SK-N-SH (cell line): ENCODE results near the gene MT1E. TPM values are rescaled to one million over a fixed set of nuclear protein-coding genes. Genes with fewer than 3 reads are reported as not detected.

ENCODE experiments used
- CTCF ChIA-PET: fragments of 300-600, 350-600 bp; formaldehyde crosslinking; extraction: SDS; loops from one replicate; lab custom pipeline; 2021; lab: Yijun Ruan, JAX
- POLR2A ChIA-PET: fragments of 350-600 bp; sonication (Branson Sonifier 250); formaldehyde crosslinking; extraction: SDS; loops from one replicate; lab custom pipeline; 2020; ENCODE audit warnings: antibody characterized with exemption, inconsistent platforms; lab: Yijun Ruan, JAX
- DNase-seq: peaks from one replicate; pipeline ENCODE4 v3.0.0; 2012
- H2AFZ ChIP-seq: fragments of 200-600 bp; sonication (generic); 2 replicates; pipeline ENCODE4 v1.8.1; 2016; ENCODE audit warnings: antibody characterized with exemption, mild to moderate bottlenecking, low read depth
- H3F3A ChIP-seq: fragments of 200-600 bp; sonication (generic); replicated peaks from 2 replicates; pipeline ENCODE3; 2016; ENCODE audit warnings: antibody characterized with exemption, mild to moderate bottlenecking; ENCODE audit not compliant: insufficient read depth
- H3K27ac ChIP-seq, 2 experiments: fragments of 200-500 bp in 1 of 2; fragments of 200-600 bp in 1 of 2; sonication (Bioruptor generic) in 1 of 2; sonication (generic), shearing (Covaris generic) in 1 of 2; 2 replicates each; pipeline versions ENCODE4 v1.5.1 to v1.6.1; 2014 to 2016; ENCODE audit warnings: low read depth in 2 of 2, inconsistent platforms in 1 of 2, low read length in 1 of 2, mild to moderate bottlenecking in 1 of 2, mixed read lengths in 1 of 2
- H3K27me3 ChIP-seq: fragments of 200-600 bp; sonication (generic), shearing (Covaris generic); 2 replicates; pipeline ENCODE4 v1.6.1; 2016; ENCODE audit warnings: mixed run types; ENCODE audit not compliant: insufficient read depth
- H3K36me3 ChIP-seq, 2 experiments: fragments of 200-500 bp in 1 of 2; fragments of 200-600 bp in 1 of 2; sonication (Bioruptor generic) in 1 of 2; sonication (generic) in 1 of 2; replicated peaks in 1 of 2; 2 replicates each; pipeline versions ENCODE3 to v1.5.1; 2014 to 2016; ENCODE audit warnings: low read length in 1 of 2, mild to moderate bottlenecking in 1 of 2; ENCODE audit not compliant: insufficient read depth in 2 of 2, control insufficient read depth in 1 of 2
- H3K4me1 ChIP-seq, 2 experiments: fragments of 200-500 bp in 1 of 2; fragments of 200-600 bp in 1 of 2; sonication (Bioruptor generic) in 1 of 2; sonication (generic), shearing (Covaris generic) in 1 of 2; 2 replicates each; pipeline versions ENCODE4 v1.5.1 to v1.6.1; 2014 to 2016; ENCODE audit warnings: low read depth in 1 of 2, low read length in 1 of 2, mixed run types in 1 of 2; ENCODE audit not compliant: insufficient read depth in 2 of 2, control insufficient read depth in 1 of 2
- H3K4me2 ChIP-seq: fragments of 200-600 bp; sonication (generic), shearing (Covaris generic); 2 replicates; pipeline ENCODE4 v1.6.1; 2017; ENCODE audit warnings: mixed run types
- H3K4me3 ChIP-seq, 2 experiments: fragments of 200-500 bp in 1 of 2; fragments of 200-600 bp in 1 of 2; sonication (Bioruptor generic) in 1 of 2; sonication (generic), shearing (Covaris generic) in 1 of 2; 2 replicates each; pipeline versions ENCODE4 v1.5.1 to v1.8.1; 2014 to 2016; ENCODE audit warnings: low read depth in 2 of 2, inconsistent platforms in 1 of 2, low read length in 1 of 2, mild to moderate bottlenecking in 1 of 2, mixed read lengths in 1 of 2, moderate library complexity in 1 of 2
- H3K79me2 ChIP-seq: fragments of 200-600 bp; sonication (generic); 2 replicates; pipeline ENCODE4 v1.8.1; 2017; ENCODE audit warnings: mild to moderate bottlenecking; ENCODE audit not compliant: insufficient read depth
- H3K9ac ChIP-seq: fragments of 200-600 bp; sonication (generic); 2 replicates; pipeline ENCODE4 v1.6.1; 2017; ENCODE audit warnings: mixed run types
- H3K9me2 ChIP-seq: fragments of 200-600 bp; sonication (generic); 2 replicates; pipeline ENCODE4 v1.6.1; 2017; ENCODE audit warnings: mixed run types
- H3K9me3 ChIP-seq: fragments of 200-600 bp; sonication (generic); 2 replicates; pipeline ENCODE4 v1.6.1; 2017; ENCODE audit warnings: mixed run types, mild to moderate bottlenecking, moderate library complexity
- H4K20me1 ChIP-seq: fragments of 200-600 bp; sonication (generic); 2 replicates; pipeline ENCODE4 v1.6.1; 2017; ENCODE audit warnings: mild to moderate bottlenecking, mixed run types; ENCODE audit not compliant: insufficient read depth
- CHD2 ChIP-seq: fragments of 150-350 bp; IDR thresholded peaks from 2 replicates; pipeline ENCODE4 v1.6.1; 2018; ENCODE audit warnings: low read length; ENCODE audit not compliant: partially characterized antibody
- ELF1 ChIP-seq: IDR thresholded peaks from 2 replicates; pipeline ENCODE4 v1.4.0; 2012
- EP300 ChIP-seq, 2 experiments: IDR thresholded peaks; 2 replicates each; pipeline versions ENCODE4 v1.4.0 to v1.6.1; 2012; ENCODE audit warnings: borderline replicate concordance in 1 of 2, low read depth in 1 of 2, low read length in 1 of 2
- EZH2phosphoT487 ChIP-seq: fragments of 200-600 bp; sonication (generic); IDR thresholded peaks from 2 replicates; pipeline ENCODE4 v1.6.1; 2017; ENCODE audit warnings: low read depth, mixed run types, mild to moderate bottlenecking, antibody characterized with exemption, moderate library complexity, borderline replicate concordance
- FOSL2 ChIP-seq: IDR thresholded peaks from 2 replicates; pipeline ENCODE4 v1.4.0; 2012; ENCODE audit warnings: low read depth, mild to moderate bottlenecking, moderate library complexity, borderline replicate concordance
- FOXJ3 ChIP-seq: sonication (generic); formaldehyde crosslinking; IDR thresholded peaks from 2 replicates; pipeline ENCODE4 v1.5.1; 2020; ENCODE audit warnings: mild to moderate bottlenecking, missing genetic modification reagents
- GABPA ChIP-seq: IDR thresholded peaks from 2 replicates; pipeline ENCODE4 v1.4.0; 2012; ENCODE audit warnings: low read depth, mild to moderate bottlenecking
- JUND ChIP-seq: IDR thresholded peaks from 2 replicates; pipeline ENCODE4 v1.4.0; 2012
- NRF1 ChIP-seq: IDR thresholded peaks from 2 replicates; pipeline ENCODE4 v1.6.1; 2012; ENCODE audit warnings: low read depth, mild to moderate bottlenecking, low read length
- POLR2AphosphoS5 ChIP-seq: IDR thresholded peaks from 2 replicates; pipeline ENCODE4 v1.6.1; 2012; ENCODE audit warnings: low read depth, low read length
- RAD21 ChIP-seq: IDR thresholded peaks from 2 replicates; pipeline ENCODE4 v1.6.1; 2012; ENCODE audit warnings: mild to moderate bottlenecking, low read length
- RFX5 ChIP-seq: IDR thresholded peaks from 2 replicates; pipeline ENCODE4 v1.6.1; 2012; ENCODE audit warnings: mild to moderate bottlenecking, improper control_type of control experiment, low read length
- SIN3A ChIP-seq: IDR thresholded peaks from 2 replicates; pipeline ENCODE4 v1.6.1; 2012; ENCODE audit warnings: low read depth, mild to moderate bottlenecking, low read length, moderate library complexity, borderline replicate concordance
- TAF1 ChIP-seq: IDR thresholded peaks from 2 replicates; pipeline ENCODE4 v1.6.1; 2012; ENCODE audit warnings: low read depth, mild to moderate bottlenecking, low read length, moderate library complexity, borderline replicate concordance
- TEAD4 ChIP-seq: IDR thresholded peaks from 2 replicates; pipeline ENCODE4 v1.4.0; 2012; ENCODE audit warnings: mild to moderate bottlenecking, borderline replicate concordance; ENCODE audit not compliant: insufficient read depth
- YY1 ChIP-seq: IDR thresholded peaks from 2 replicates; pipeline ENCODE4 v1.4.0; 2012; ENCODE audit warnings: low read depth, mild to moderate bottlenecking
- WGBS: methylation state at CpG from one replicate; pipeline ENCODE4 v1.1.6; 2017; ENCODE audit warnings: low lambda C conversion rate; 5-methylcytosine and 5-hydroxymethylcytosine counted together
- polyA plus RNA-seq, 3 experiments: library from polyadenylated mRNA; depleted of rRNA; stranded (reverse); fragments of >200 nt; gene quantifications; 2 replicates each; pipeline ENCODE4 v1.2.3, GENCODE V29; 2012
- TF ChIP-seq, protein P1 (sequence below): fragments of 150-350 bp; IDR thresholded peaks from 2 replicates; pipeline ENCODE4 v1.6.1; 2017; ENCODE audit warnings: antibody characterized with exemption, low read length, low read depth, borderline replicate concordance
- TF ChIP-seq, protein P2 (sequence below): IDR thresholded peaks from 2 replicates; pipeline ENCODE4 v1.4.0; 2012; ENCODE audit warnings: low read depth, borderline replicate concordance
- TF ChIP-seq, protein P3 (sequence below): IDR thresholded peaks from 2 replicates; pipeline ENCODE4 v1.6.1; 2012; ENCODE audit warnings: mild to moderate bottlenecking, low read depth, low read length, moderate library complexity
- TF ChIP-seq, protein P4 (sequence below): fragments of 150-350 bp; IDR thresholded peaks from 2 replicates; pipeline ENCODE4 v1.6.1; 2016; ENCODE audit warnings: mild to moderate bottlenecking, low read depth, low read length
- TF ChIP-seq, protein P5 (sequence below): IDR thresholded peaks from 2 replicates; pipeline ENCODE4; 2012

The MT1E gene
- polyA plus RNA-seq, 1 of the 3 experiments (the other 2 are of a cell fraction), result 205 TPM

DNA sequence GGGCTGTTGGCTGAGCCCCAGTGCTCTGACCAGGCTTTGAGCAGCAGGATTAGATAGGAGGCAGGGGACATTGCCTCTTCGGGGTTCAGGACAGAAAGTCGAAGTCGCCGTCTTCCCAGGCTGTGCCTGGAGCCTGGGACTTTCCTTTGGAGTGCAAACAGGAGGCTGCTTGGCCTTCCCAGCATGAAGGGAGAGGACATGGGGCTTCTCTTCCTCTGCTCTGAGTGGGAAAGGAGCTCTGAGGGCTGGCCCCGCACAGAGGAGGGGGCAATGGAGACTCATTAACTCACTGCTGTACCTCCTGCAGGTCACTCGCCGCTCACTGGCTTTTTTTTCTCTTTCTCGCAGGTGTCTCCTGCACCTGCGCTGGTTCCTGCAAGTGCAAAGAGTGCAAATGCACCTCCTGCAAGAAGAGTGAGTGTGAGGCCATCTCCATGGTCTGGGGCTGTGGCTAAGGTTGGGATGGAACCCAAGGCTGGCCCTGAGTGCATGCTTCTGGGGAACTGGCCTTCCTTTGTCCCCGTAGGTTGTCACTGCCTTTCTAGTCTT lies 32.8 kb downstream of the MT1E start (continued):
- TF ChIP-seq SIN3A (no peak), GABPA (no peak), RAD21 (no peak), NRF1 (no peak), JUND (no peak), FOXJ3 (CRISPR knock-in tag) (no peak), POLR2AphosphoS5 (no peak), RFX5 (no peak)
- TF ChIP-seq, protein P1, sequence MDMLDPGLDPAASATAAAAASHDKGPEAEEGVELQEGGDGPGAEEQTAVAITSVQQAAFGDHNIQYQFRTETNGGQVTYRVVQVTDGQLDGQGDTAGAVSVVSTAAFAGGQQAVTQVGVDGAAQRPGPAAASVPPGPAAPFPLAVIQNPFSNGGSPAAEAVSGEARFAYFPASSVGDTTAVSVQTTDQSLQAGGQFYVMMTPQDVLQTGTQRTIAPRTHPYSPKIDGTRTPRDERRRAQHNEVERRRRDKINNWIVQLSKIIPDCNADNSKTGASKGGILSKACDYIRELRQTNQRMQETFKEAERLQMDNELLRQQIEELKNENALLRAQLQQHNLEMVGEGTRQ, result no peak

DNA sequence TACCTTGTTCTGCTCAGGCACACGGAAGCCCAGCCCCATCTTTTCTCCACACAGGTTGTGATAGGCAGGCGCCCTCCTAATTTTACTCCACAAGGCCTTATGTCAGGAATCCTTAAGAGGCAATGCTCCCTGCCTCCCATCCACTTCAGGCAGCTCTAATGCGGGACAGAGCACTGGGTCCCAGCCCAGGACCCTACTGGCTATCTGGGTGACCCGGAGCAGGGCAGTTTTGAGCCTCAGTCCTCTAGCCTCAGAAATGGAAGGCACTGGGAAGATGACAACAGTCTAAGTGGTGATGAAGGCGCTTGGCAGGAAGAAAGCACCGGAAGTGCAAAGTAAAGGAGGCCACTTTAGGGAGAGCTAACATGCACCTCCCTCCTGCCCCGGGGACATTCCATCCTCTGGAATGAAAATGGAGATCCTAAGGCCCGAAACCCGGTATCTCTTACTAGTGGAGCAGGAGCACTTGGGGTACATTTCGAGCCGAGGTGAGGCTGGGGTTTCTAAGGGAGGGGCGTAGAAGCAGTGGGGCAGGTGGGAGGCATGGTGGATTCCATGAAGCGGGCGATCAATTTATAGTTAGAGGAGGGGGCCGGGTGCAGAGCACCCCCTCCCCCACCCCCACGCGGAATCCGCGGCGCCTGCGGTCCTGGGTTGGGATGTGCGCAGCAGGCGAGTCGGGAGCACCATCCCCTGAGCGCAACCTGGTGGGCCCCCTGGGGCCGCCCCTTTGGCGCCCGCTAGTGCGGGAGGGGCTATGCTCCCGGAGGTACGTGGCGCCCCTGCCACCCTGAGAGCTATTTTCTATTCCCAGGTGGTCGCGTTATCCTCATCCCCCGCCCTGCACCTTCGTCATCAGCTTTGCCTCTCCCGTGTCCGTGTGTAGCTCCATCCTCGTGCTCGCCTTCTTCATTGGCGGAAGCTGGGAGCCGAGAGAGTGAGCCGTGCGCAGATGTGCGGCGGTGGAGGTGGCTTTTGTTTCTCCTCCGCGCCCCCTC lies 37.1 kb downstream of the MT1E start:
- WGBS, result 67% methylated on average over 36 of the region's 48 CpGs
- Histone ChIP-seq H3K27me3 (peaks cover 29% of the 10 kb centered on the region; the same call in 1 of the 2 replicates), H3K79me2 (no peaks in the 10 kb centered on the region), H3K9me3 (no peaks in the 10 kb centered on the region), H3K4me2 (no peak overlapping the region), H2AFZ (no peak overlapping the region), H3F3A (no peaks in the 10 kb centered on the region), H4K20me1 (no peaks in the 10 kb centered on the region), H3K4me1 (peaks cover 0 to 6% of the 10 kb centered on the region in 2 experiments; a peak in 1 of 4 replicates), H3K4me3 (no peak overlapping the region), H3K27ac (no peak overlapping the region), H3K9me2 (no peaks in the 10 kb centered on the region), H3K36me3 (no peaks in the 10 kb centered on the region), H3K9ac (no peak overlapping the region)
- no peak for DNase-seq
- ChIA-PET CTCF (interaction anchor here (2.2 kb wide), 1 partner anchor 62 kb away, joined by 5 read pairs; no protein-coding TSS in a partner anchor), POLR2A (no interaction called here)
- TF ChIP-seq, protein P2, sequence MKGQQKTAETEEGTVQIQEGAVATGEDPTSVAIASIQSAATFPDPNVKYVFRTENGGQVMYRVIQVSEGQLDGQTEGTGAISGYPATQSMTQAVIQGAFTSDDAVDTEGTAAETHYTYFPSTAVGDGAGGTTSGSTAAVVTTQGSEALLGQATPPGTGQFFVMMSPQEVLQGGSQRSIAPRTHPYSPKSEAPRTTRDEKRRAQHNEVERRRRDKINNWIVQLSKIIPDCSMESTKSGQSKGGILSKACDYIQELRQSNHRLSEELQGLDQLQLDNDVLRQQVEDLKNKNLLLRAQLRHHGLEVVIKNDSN, result no peak
- TF ChIP-seq FOSL2 (no peak), CHD2 (no peak), EP300 (IDR thresholded peaks at IDR 0.05; ENCODE audit: borderline replicate concordance in 1 of 2, low read depth in 1 of 2, low read length in 1 of 2) (no peak), YY1 (no peak), EZH2phosphoT487 (no peak), SIN3A (no peak), TEAD4 (no peak), TAF1 (no peak), ELF1 (no peak)
- TF ChIP-seq, protein P3, sequence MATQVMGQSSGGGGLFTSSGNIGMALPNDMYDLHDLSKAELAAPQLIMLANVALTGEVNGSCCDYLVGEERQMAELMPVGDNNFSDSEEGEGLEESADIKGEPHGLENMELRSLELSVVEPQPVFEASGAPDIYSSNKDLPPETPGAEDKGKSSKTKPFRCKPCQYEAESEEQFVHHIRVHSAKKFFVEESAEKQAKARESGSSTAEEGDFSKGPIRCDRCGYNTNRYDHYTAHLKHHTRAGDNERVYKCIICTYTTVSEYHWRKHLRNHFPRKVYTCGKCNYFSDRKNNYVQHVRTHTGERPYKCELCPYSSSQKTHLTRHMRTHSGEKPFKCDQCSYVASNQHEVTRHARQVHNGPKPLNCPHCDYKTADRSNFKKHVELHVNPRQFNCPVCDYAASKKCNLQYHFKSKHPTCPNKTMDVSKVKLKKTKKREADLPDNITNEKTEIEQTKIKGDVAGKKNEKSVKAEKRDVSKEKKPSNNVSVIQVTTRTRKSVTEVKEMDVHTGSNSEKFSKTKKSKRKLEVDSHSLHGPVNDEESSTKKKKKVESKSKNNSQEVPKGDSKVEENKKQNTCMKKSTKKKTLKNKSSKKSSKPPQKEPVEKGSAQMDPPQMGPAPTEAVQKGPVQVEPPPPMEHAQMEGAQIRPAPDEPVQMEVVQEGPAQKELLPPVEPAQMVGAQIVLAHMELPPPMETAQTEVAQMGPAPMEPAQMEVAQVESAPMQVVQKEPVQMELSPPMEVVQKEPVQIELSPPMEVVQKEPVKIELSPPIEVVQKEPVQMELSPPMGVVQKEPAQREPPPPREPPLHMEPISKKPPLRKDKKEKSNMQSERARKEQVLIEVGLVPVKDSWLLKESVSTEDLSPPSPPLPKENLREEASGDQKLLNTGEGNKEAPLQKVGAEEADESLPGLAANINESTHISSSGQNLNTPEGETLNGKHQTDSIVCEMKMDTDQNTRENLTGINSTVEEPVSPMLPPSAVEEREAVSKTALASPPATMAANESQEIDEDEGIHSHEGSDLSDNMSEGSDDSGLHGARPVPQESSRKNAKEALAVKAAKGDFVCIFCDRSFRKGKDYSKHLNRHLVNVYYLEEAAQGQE, result no peak
- TF ChIP-seq, protein P4, sequence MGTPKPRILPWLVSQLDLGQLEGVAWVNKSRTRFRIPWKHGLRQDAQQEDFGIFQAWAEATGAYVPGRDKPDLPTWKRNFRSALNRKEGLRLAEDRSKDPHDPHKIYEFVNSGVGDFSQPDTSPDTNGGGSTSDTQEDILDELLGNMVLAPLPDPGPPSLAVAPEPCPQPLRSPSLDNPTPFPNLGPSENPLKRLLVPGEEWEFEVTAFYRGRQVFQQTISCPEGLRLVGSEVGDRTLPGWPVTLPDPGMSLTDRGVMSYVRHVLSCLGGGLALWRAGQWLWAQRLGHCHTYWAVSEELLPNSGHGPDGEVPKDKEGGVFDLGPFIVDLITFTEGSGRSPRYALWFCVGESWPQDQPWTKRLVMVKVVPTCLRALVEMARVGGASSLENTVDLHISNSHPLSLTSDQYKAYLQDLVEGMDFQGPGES, result no peak
- TF ChIP-seq, protein P5, sequence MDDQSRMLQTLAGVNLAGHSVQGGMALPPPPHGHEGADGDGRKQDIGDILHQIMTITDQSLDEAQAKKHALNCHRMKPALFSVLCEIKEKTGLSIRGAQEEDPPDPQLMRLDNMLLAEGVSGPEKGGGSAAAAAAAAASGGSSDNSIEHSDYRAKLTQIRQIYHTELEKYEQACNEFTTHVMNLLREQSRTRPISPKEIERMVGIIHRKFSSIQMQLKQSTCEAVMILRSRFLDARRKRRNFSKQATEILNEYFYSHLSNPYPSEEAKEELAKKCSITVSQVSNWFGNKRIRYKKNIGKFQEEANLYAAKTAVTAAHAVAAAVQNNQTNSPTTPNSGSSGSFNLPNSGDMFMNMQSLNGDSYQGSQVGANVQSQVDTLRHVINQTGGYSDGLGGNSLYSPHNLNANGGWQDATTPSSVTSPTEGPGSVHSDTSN, result no peak
